ENCODE measurements around the gene LRCH1. TPM values are rescaled to one million over a fixed set of nuclear protein-coding genes. Genes with fewer than 3 reads are reported as not detected.
A peak's percentile ranks its signal among the peaks of the same experiment; 100 is the strongest.
"Not testable (repeated sequence)": the region's sequence is repeated elsewhere in the genome, so short reads cannot be mapped to it uniquely, and the experiment has no call there.

Gene LRCH1
- total RNA-seq, 2 donors from 2014 or later: 18.4 to 21.5 TPM

DNA sequence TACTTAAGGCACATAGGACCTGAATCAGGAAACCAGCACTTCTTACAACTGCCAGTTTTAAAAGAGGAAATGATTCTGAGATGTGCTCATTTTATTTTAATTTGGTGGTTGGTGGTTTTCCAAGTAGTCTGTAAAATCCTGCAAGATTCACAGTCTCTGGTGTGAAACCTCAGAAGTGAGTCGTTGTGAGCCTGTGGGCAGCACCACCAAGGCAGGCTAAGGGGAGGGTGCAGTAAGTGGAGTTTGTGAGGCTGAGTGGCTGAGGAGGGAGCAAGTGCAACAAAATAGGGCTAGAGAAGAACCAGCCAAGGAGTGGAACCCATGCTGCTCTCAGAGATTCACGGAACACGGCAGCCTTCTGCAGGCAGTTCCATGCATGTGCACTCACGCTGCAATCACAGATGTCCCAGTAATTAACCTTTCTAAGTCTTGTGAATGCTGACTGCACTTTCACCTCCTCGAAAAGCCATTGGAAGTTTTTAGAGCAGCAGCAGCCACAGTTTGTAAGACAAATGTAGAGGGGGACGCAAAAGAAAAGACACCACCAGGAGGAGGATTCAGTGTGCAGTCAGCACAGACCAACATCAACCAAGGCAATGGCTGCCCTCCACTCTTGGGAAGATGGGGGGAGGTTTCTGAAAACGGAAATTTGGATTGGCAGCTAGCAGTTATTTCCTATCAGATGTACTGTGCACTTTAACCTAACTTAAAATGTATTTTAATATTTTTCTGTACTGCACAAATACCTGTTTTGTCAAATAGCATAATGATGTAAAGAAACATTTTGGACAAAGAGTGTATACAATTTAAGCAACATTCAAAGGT, 199.1 kb downstream of the LRCH1 start:
- Mint-ChIP-seq H3K9me3 (no peaks in the 10 kb centered on the region), H3K4me1 (ENCODE audit: low read depth) (peaks cover 12% of the 10 kb centered on the region), H3K36me3 (ENCODE audit: insufficient read depth in 2 of 2) (peaks cover 0 to 4% of the 10 kb centered on the region in 2 donors), H3K27me3 (ENCODE audit: low read depth) (peaks cover under 1% of the 10 kb centered on the region), H3K4me3 (peak overlapping the region; percentile 2 to 46), H3K27ac (peak overlapping the region; percentile 1)
- ATAC-seq (replicated peaks in 1 of 2) (peak; percentile 97), DNase-seq (peak; percentile 49 to 67)

DNA sequence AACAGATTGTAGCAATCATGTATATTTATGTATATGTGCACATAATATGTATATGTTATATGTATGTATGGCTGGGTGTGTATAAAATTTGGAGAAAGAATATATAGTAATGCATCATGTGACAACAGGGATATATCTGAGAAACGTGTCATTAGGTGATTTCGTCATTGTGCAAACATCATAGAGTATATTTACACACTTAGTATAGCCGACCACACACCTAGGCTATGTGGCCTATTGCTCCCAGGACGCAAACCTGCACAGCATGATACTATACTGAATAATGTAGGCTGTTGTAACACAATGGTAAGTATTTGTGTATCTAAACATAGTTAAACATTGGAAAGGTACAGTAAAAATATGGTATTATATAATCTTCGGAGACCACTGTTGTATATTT, 200.2 kb downstream of the LRCH1 start:
- Mint-ChIP-seq H3K4me1 (ENCODE audit: low read depth) (peaks cover 12% of the 10 kb centered on the region), H3K9me3 (no peaks in the 10 kb centered on the region), H3K27me3 (ENCODE audit: low read depth) (peaks cover 7% of the 10 kb centered on the region), H3K36me3 (ENCODE audit: insufficient read depth in 2 of 2) (peaks cover 0 to 3% of the 10 kb centered on the region in 2 donors), H3K27ac (no peak overlapping the region), H3K4me3 (no peak overlapping the region)
- no peak for DNase-seq
- no peak for ATAC-seq (replicated peaks in 1 of 2)

DNA sequence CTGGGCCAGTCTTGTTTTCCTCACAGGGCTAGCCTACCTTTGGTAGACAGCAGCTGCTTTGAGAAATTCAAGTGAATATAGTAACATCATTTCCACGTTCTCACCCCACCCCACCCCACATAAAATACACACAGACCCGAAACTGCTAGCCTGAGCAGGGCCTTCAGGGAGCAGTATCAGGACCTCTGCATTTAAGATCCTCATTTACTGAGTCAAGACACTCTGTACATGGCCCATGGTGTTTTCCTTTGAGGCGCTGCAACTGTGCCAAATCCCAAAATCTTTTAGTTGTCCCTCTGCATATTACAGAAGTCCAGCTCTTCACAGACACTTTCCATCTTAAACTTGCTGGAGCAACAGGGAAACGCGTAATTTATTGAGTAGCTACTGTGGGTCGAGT, 200.9 kb downstream of the LRCH1 start:
- Mint-ChIP-seq H3K9me3 (no peaks in the 10 kb centered on the region), H3K27me3 (ENCODE audit: low read depth) (peaks cover 7% of the 10 kb centered on the region), H3K27ac (no peak overlapping the region), H3K4me3 (no peak overlapping the region), H3K36me3 (ENCODE audit: insufficient read depth in 2 of 2) (peaks cover 0 to 3% of the 10 kb centered on the region in 2 donors), H3K4me1 (ENCODE audit: low read depth) (peaks cover 12% of the 10 kb centered on the region)
- DNase-seq (no peak), ATAC-seq (replicated peaks in 1 of 2) (no peak)

DNA sequence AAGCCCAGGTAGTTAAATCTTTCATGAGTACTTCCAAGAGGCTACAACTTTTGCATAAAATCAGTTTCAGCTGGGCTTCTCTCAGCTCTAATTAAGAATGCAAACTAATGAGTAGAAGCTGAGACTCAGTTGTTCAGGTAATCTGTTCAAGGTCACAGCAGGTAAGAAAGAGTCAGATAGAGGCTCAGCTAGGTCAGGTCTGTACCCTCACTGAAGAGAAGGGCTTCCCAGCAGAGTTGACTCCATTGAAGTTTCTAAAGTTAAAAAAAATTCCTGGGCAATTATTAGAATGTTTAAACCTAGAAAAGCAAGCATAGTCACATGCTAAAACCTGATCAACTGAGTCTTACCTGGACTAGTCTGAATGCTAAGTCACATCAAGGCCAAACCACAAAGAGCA, 201.8 kb downstream of the LRCH1 start:
- Mint-ChIP-seq H3K4me3 (no peak overlapping the region), H3K27ac (no peak overlapping the region), H3K27me3 (ENCODE audit: low read depth) (peaks cover 7% of the 10 kb centered on the region), H3K4me1 (ENCODE audit: low read depth) (peaks cover 12% of the 10 kb centered on the region), H3K9me3 (no peaks in the 10 kb centered on the region), H3K36me3 (ENCODE audit: insufficient read depth in 2 of 2) (peaks cover 0 to 3% of the 10 kb centered on the region in 2 donors)
- no peak for ATAC-seq (replicated peaks in 1 of 2)
- no peak for DNase-seq

DNA sequence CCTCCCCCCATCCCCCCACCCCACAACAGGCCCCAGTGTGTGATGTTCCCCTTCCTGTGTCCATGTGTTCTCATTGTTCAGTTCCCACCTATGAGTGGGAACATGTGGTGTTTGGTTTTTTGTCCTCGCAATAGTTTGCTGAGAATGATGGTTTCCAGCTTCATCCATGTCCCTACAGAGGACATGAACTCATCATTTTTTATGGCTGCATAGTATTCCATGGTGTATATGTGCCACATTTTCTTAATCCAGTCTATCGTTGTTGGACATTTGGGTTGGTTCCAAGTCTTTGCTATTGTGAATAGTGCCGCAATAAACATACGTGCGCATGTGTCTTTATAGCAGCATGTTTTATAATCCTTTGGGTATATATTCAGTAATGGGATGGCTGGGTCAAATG, 202.5 kb downstream of the LRCH1 start:
- H3K27ac Mint-ChIP-seq; H3K4me3 Mint-ChIP-seq; H3K27me3 Mint-ChIP-seq (ENCODE audit: low read depth): not testable (repeated sequence)

DNA sequence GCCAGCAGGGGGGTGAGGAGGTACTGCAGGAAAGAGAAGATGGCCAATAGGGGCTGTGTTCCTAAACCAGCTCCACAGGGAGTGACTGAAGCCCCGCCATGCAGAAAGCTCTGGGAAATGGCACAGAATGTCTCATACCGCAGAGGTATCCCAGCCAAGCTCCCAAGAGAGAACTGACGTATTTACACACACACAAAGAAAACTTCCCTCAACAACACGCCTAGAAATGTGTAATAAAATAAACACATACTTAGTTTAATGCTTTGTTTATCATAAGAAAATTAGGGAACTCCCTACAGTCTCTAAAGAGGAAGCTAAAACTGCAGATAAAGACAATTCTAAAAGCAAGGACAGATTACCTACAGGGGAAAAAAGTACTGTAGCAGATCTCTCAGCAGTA, 204.0 kb downstream of the LRCH1 start:
- Mint-ChIP-seq H3K36me3 (ENCODE audit: insufficient read depth in 2 of 2) (no peaks in the 10 kb centered on the region), H3K27me3 (ENCODE audit: low read depth) (peaks cover 13% of the 10 kb centered on the region), H3K4me1 (ENCODE audit: low read depth) (peaks cover 3% of the 10 kb centered on the region), H3K27ac (no peak overlapping the region), H3K4me3 (no peak overlapping the region), H3K9me3 (no peaks in the 10 kb centered on the region)
- ATAC-seq (replicated peaks in 1 of 2) (no peak), DNase-seq (no peak)

More for the DNA sequence above, 202.5 kb downstream of the LRCH1 start:
- peaks cover 12% of the 10 kb centered on the region for H3K4me1 Mint-ChIP-seq (ENCODE audit: low read depth)
- H3K9me3 Mint-ChIP-seq; DNase-seq; H3K36me3 Mint-ChIP-seq (ENCODE audit: insufficient read depth in 2 of 2); ATAC-seq (replicated peaks in 1 of 2): not testable (repeated sequence)

DNA sequence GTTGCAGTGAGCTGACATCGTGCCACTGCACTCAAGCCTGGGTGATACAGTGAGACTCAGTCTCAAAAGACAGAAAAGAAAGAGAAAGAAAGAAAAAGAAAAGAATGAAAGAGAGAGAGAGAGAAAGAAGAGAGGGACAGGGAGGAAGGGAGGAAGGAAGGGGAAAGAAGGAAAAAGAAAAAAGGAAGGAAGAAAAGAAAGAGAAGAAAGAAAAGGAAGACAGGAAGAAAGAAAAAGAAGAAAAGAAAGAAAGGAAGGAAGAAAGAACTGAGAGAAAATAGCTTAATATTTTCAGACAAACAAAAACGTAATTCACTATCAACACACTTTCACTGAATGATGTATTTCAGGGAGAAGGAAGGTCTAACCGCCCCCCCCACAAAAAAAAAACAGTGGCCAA, 204.7 kb downstream of the LRCH1 start:
- DNase-seq (no peak), ATAC-seq (replicated peaks in 1 of 2) (no peak)
- Mint-ChIP-seq H3K27ac (peak overlapping the region; percentile 78), H3K36me3 (ENCODE audit: insufficient read depth in 2 of 2) (no peaks in the 10 kb centered on the region), H3K4me3 (no peak overlapping the region), H3K9me3 (no peaks in the 10 kb centered on the region), H3K4me1 (ENCODE audit: low read depth) (no peaks in the 10 kb centered on the region), H3K27me3 (ENCODE audit: low read depth) (peaks cover 13% of the 10 kb centered on the region)

DNA sequence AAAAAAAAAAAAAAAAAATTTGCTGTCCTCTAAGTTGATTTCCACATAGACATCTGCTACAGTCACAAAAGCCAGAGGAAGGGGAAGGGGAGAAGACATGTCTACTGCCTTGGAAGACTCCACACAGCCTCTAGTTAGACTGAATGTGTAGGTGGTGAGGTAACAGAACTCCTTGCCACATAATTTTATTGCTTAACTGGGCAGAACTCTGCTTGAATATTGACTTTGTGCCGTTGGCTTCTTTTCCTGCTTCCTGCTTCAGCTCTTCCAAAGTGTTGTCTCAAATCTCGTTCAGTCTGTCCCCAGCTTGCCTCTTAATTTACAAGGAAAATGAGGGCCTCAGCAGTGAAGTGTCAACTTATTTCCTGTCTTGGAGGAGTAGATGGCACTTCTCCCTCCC, 206.9 kb downstream of the LRCH1 start:
- H3K27me3 Mint-ChIP-seq (ENCODE audit: low read depth): peaks cover 13% of the 10 kb centered on the region
- DNase-seq (no peak), ATAC-seq (replicated peaks in 1 of 2) (no peak)
- no peaks in the 10 kb centered on the region for H3K9me3 Mint-ChIP-seq
- H3K36me3 Mint-ChIP-seq (ENCODE audit: insufficient read depth in 2 of 2): no peaks in the 10 kb centered on the region
- no peak overlapping the region for H3K27ac Mint-ChIP-seq
- H3K4me3 Mint-ChIP-seq: no peak overlapping the region
- no peaks in the 10 kb centered on the region for H3K4me1 Mint-ChIP-seq (ENCODE audit: low read depth)

DNA sequence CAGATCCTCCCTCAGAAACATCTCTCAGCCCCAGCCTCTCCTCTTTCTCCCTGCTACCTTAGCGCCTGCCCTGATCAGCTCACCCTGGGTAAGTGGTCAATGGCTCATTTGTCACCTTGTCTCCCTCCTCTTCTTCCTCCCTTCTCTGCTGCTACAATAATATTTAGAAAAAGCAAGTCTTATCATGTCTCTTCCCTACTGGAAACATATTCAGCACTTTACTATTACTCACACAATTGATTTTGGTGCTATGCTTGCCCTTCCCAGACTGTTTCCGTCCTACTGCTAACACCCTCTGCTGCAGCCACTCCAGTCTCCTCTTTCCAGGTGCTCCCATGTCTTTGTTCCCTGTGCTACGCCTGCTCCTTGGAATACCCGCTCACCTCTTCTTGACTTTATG, 208.2 kb downstream of the LRCH1 start:
- H3K9me3 Mint-ChIP-seq: no peaks in the 10 kb centered on the region

DNA sequence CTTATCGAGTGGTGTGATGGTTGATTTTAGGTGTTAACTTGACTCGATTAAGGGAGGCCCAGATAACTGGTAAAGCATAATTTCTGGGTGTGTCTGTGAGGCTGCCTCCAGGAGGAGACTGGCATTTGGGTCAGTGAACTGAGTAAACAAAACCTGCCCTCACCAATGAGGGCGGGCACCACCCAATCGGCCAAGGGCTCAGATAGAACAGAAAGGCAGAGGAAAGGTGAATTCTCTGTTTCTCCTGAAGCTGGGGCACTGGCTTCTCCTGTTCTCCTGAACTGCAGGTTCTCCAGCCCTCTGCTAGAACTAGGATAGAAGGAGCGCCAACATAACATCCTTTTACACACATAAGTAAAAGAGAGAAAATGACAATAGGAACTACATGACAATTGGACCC, 208.9 kb downstream of the LRCH1 start:
- H3K4me1 Mint-ChIP-seq (ENCODE audit: low read depth): no peaks in the 10 kb centered on the region
- no peaks in the 10 kb centered on the region for H3K36me3 Mint-ChIP-seq (ENCODE audit: insufficient read depth in 2 of 2)
- no peak for ATAC-seq (replicated peaks in 1 of 2)
- no peak overlapping the region for H3K4me3 Mint-ChIP-seq
- H3K27ac Mint-ChIP-seq: no peak overlapping the region
- peaks cover 13% of the 10 kb centered on the region for H3K27me3 Mint-ChIP-seq (ENCODE audit: low read depth)
- no peaks in the 10 kb centered on the region for H3K9me3 Mint-ChIP-seq
- DNase-seq: no peak

More for the DNA sequence above, 208.2 kb downstream of the LRCH1 start:
- DNase-seq: no peak
- Mint-ChIP-seq H3K27ac (no peak overlapping the region), H3K27me3 (ENCODE audit: low read depth) (peaks cover 13% of the 10 kb centered on the region), H3K36me3 (ENCODE audit: insufficient read depth in 2 of 2) (no peaks in the 10 kb centered on the region), H3K4me3 (no peak overlapping the region), H3K4me1 (ENCODE audit: low read depth) (no peaks in the 10 kb centered on the region)
- no peak for ATAC-seq (replicated peaks in 1 of 2)

DNA sequence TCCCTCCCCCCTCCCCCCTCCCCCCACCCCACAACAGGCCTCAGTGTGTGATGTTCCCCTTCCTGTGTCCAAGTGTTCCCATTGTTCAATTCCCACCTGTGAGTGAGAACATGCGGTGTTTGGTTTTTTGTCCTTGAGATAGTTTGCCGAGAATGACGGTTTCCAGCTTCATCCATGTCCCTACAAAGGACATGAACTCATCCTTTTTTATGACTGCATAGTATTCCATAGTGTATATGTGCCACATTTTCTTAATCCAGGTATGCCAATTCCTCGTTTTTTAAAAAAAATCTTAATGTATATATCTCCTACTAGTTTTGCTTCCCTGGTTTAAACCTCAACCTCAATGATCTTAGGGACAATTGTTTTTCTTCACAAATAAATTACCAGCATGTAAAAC, 217.0 kb downstream of the LRCH1 start:
- not testable (repeated sequence) for H3K27ac Mint-ChIP-seq; H3K4me3 Mint-ChIP-seq; H3K9me3 Mint-ChIP-seq; H3K27me3 Mint-ChIP-seq (ENCODE audit: low read depth); H3K4me1 Mint-ChIP-seq (ENCODE audit: low read depth); ATAC-seq (replicated peaks in 1 of 2); DNase-seq
- H3K36me3 Mint-ChIP-seq (ENCODE audit: insufficient read depth in 2 of 2): peaks cover 6 to 34% of the 10 kb centered on the region in 2 donors

DNA sequence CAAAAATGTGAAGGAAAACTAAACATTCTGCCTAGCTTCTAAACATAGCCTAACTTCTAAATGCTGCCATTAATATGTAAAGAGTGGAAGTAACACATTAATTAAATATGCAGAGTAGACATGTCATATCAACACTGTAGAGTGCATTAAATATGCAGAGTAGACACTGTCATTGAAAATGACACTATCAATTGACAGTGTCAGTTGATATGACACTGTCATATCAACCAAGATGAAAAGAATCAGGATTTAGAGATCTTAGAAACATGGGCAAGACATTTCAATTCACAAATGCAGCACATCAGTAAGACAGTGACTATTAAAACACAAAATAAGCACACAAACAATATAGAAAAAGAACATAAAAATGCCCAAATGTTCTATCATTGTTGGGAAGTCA, 218.7 kb downstream of the LRCH1 start:
- Mint-ChIP-seq H3K4me3 (no peak overlapping the region), H3K27me3 (ENCODE audit: low read depth) (no peaks in the 10 kb centered on the region), H3K9me3 (peaks cover 0 to 2% of the 10 kb centered on the region in 2 donors), H3K4me1 (ENCODE audit: low read depth) (no peaks in the 10 kb centered on the region), H3K27ac (no peak overlapping the region), H3K36me3 (ENCODE audit: insufficient read depth in 2 of 2) (peaks cover 9 to 45% of the 10 kb centered on the region in 2 donors)
- no peak for DNase-seq
- ATAC-seq (replicated peaks in 1 of 2): no peak

DNA sequence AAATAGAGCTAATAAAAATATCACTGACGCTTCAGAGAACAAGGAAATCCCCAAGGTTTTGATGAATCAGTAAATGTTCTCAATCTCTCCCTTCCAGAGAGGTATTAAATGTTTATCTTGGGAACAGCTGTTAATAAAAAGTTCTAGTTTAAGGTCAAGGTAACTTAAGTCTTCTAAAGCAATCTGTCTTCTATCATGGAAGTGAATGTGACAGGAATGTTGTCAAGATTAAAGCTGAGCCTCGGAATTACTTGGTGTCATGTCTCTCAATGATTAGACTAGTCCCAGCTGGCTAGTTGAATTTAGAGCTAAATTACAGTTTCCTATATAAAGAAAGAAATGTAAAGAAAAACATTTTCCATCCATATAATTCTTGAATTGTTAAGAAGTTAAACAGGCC, 220.6 kb downstream of the LRCH1 start:
- Mint-ChIP-seq H3K4me1 (ENCODE audit: low read depth) (no peaks in the 10 kb centered on the region), H3K9me3 (peaks cover 0 to 2% of the 10 kb centered on the region in 2 donors), H3K27ac (no peak overlapping the region), H3K36me3 (ENCODE audit: insufficient read depth in 2 of 2) (peaks cover 9 to 52% of the 10 kb centered on the region in 2 donors), H3K27me3 (ENCODE audit: low read depth) (no peaks in the 10 kb centered on the region), H3K4me3 (no peak overlapping the region)
- DNase-seq (no peak), ATAC-seq (replicated peaks in 1 of 2) (no peak)
